Brain microvascular endothelial cell (primary cell): Measurements from ENCODE around the gene FLAD1.

Experiments
- DNase-seq: peaks from one replicate; pipeline ENCODE4 v3.0.0-alpha.2; 2020
- H3K27ac ChIP-seq: fragments of 250-450 bp; sonication (Bioruptor Pico); 2 replicates; pipeline ENCODE4 v1.5.1; 2020; ENCODE audit warnings: mild to moderate bottlenecking, moderate library complexity
- H3K27me3 ChIP-seq: fragments of 250-450 bp; sonication (Bioruptor Pico); replicated peaks from 2 replicates; pipeline ENCODE4 v1.5.1; 2020; ENCODE audit warnings: mild to moderate bottlenecking
- H3K36me3 ChIP-seq: fragments of 250-450 bp; sonication (Bioruptor Pico); replicated peaks from 2 replicates; pipeline ENCODE4 v1.5.1; 2020; ENCODE audit warnings: mild to moderate bottlenecking
- H3K4me3 ChIP-seq: 2 replicates; pipeline ENCODE4 v1.5.1; 2011; ENCODE audit warnings: low read depth, mild to moderate bottlenecking, control low read depth, low read length, moderate library complexity
- CTCF ChIP-seq: IDR thresholded peaks from 2 replicates; pipeline ENCODE4 v1.5.1; 2011; ENCODE audit warnings: low read depth, mild to moderate bottlenecking, moderate library complexity, low read length, control low read depth, inconsistent platforms; ENCODE audit errors: missing control alignments
- in situ Hi-C: cut with HindIII; loops from 2 replicates; pipeline ENCODE4 v1.10.0; 2017; ENCODE audit warnings: low sequenced_read_pairs, low pct_ligation_motif_present

FLAD1 gene

GRCh38 chr1:154937988-154938386, 45.2 kb upstream of the FLAD1 start:
- H3K36me3 ChIP-seq, result no peaks in the 10 kb centered on the region
- DNase-seq, result no peak
- H3K27ac ChIP-seq, result peak overlapping the region; percentile 100
- TF ChIP-seq CTCF, result no peak
- H3K27me3 ChIP-seq, result no peaks in the 10 kb centered on the region
- peak overlapping the region; percentile 80 for H3K4me3 ChIP-seq
- in situ Hi-C loops, result no loop called here

- no peak for DNase-seq
Measured at GRCh38 chr1:154938604-154939399, 44.3 kb upstream of the FLAD1 start.

GRCh38 chr1:154940213-154940560, 43.0 kb upstream of the FLAD1 start:
- Histone ChIP-seq H3K27ac (no peak overlapping the region), H3K4me3 (no peak overlapping the region), H3K27me3 (no peaks in the 10 kb centered on the region), H3K36me3 (no peaks in the 10 kb centered on the region)
- in situ Hi-C loops, result no loop called here
- no peak for TF ChIP-seq CTCF
- DNase-seq, result no peak

More at GRCh38 chr1:154938604-154939399, 44.3 kb upstream of the FLAD1 start:
- H3K36me3 ChIP-seq, result no peaks in the 10 kb centered on the region
- H3K27me3 ChIP-seq, result no peaks in the 10 kb centered on the region
- no peak overlapping the region for H3K27ac ChIP-seq
- no peak for TF ChIP-seq CTCF
- in situ Hi-C loops, result no loop called here
- no peak overlapping the region for H3K4me3 ChIP-seq

GRCh38 chr1:154940651-154941194, 42.4 kb upstream of the FLAD1 start:
- Histone ChIP-seq H3K4me3 (no peak overlapping the region), H3K27me3 (no peaks in the 10 kb centered on the region), H3K27ac (no peak overlapping the region), H3K36me3 (no peaks in the 10 kb centered on the region)
- no peak for TF ChIP-seq CTCF
- in situ Hi-C loops, result no loop called here
- no peak for DNase-seq

GRCh38 chr1:154941333-154942013, 41.7 kb upstream of the FLAD1 start:
- Histone ChIP-seq H3K27ac (no peak overlapping the region), H3K27me3 (no peaks in the 10 kb centered on the region), H3K4me3 (no peak overlapping the region), H3K36me3 (no peaks in the 10 kb centered on the region)
- in situ Hi-C loops, result no loop called here
- no peak for DNase-seq
- TF ChIP-seq CTCF, result no peak
